ENCODE data around the gene LRMDA. TPM values are rescaled to one million over a fixed set of nuclear protein-coding genes. Genes with fewer than 3 reads are reported as not detected.

Gene LRMDA
- total RNA-seq, 6 donors from 2014 or later, result 12.8 to 185 (median 18.1) TPM

GRCh38 chr10:76082232-76082631 lies 650.8 kb downstream of the LRMDA start:
- H3K27me3 ChIP-seq, result no peaks in the 10 kb centered on the region
- no peak overlapping the region for H3K27ac ChIP-seq
- no peaks in the 10 kb centered on the region for H3K9me3 ChIP-seq
- H3K36me3 ChIP-seq, result no peaks in the 10 kb centered on the region
- ATAC-seq (ENCODE audit: low FRiP score in 2 of 2) (no peak), DNase-seq (no peak)
- TF ChIP-seq POLR2AphosphoS5 (IDR thresholded peaks at IDR 0.05) (no peak), CTCF (IDR thresholded peaks at IDR 0.05) (no peak), EP300 (IDR thresholded peaks at IDR 0.05) (no peak), POLR2A (IDR thresholded peaks at IDR 0.05) (no peak)
- no peak overlapping the region for H3K4me3 ChIP-seq
- peaks cover 0 to 9% (median 5%) of the 10 kb centered on the region in 4 donors for H3K4me1 ChIP-seq
- 83 to 87% methylated on average over 3 of the region's 3 CpGs for WGBS, 2 donors

GRCh38 chr10:76082956-76083355 lies 651.5 kb downstream of the LRMDA start:
- Histone ChIP-seq H3K36me3 (no peaks in the 10 kb centered on the region), H3K4me3 (no peak overlapping the region), H3K27me3 (no peaks in the 10 kb centered on the region), H3K4me1 (peaks cover 0 to 9% (median 7%) of the 10 kb centered on the region in 4 donors), H3K27ac (no peak overlapping the region), H3K9me3 (no peaks in the 10 kb centered on the region)
- WGBS, 2 donors, result 85 to 90% methylated on average over 1 of the region's 1 CpG
- ATAC-seq (ENCODE audit: low FRiP score in 2 of 2) (no peak), DNase-seq (no peak)
- TF ChIP-seq POLR2AphosphoS5 (IDR thresholded peaks at IDR 0.05) (no peak), EP300 (IDR thresholded peaks at IDR 0.05) (no peak)

- no peaks in the 10 kb centered on the region for H3K36me3 ChIP-seq
- H3K9me3 ChIP-seq, result no peaks in the 10 kb centered on the region
- TF ChIP-seq POLR2AphosphoS5 (IDR thresholded peaks at IDR 0.05), result no peak
- no peak for TF ChIP-seq POLR2A (IDR thresholded peaks at IDR 0.05)
- TF ChIP-seq EP300 (IDR thresholded peaks at IDR 0.05), result no peak
- no peak for TF ChIP-seq CTCF (IDR thresholded peaks at IDR 0.05)
- no peak overlapping the region for H3K4me3 ChIP-seq
- H3K4me1 ChIP-seq, result peaks cover 0 to 9% (median 7%) of the 10 kb centered on the region in 4 donors
- WGBS, 2 donors, result 95 to 99% methylated on average over 8 of the region's 8 CpGs
- ATAC-seq (ENCODE audit: low FRiP score in 2 of 2), result no peak
- no peak for DNase-seq
- H3K27me3 ChIP-seq, result no peaks in the 10 kb centered on the region
- no peak overlapping the region for H3K27ac ChIP-seq
Measured at GRCh38 chr10:76085002-76085816, 653.8 kb downstream of the LRMDA start.

- Histone ChIP-seq H3K27me3 (no peaks in the 10 kb centered on the region), H3K9me3 (no peaks in the 10 kb centered on the region), H3K27ac (no peak overlapping the region), H3K36me3 (no peaks in the 10 kb centered on the region), H3K4me3 (no peak overlapping the region), H3K4me1 (peaks cover 0 to 9% (median 7%) of the 10 kb centered on the region in 4 donors)
- DNase-seq (no peak), ATAC-seq (ENCODE audit: low FRiP score in 2 of 2) (no peak)
- WGBS, 2 donors, result 95 to 97% methylated on average over 4 of the region's 4 CpGs
- TF ChIP-seq CTCF (IDR thresholded peaks at IDR 0.05) (no peak), POLR2A (IDR thresholded peaks at IDR 0.05) (no peak), EP300 (IDR thresholded peaks at IDR 0.05) (no peak), POLR2AphosphoS5 (IDR thresholded peaks at IDR 0.05) (no peak)
Measured at GRCh38 chr10:76085817-76086167, 654.4 kb downstream of the LRMDA start.

GRCh38 chr10:76086170-76086760 lies 654.8 kb downstream of the LRMDA start:
- no peak overlapping the region for H3K4me3 ChIP-seq
- peaks cover 0 to 9% (median 7%) of the 10 kb centered on the region in 4 donors for H3K4me1 ChIP-seq
- H3K9me3 ChIP-seq, result no peaks in the 10 kb centered on the region
- H3K27ac ChIP-seq, result no peak overlapping the region
- TF ChIP-seq EP300 (IDR thresholded peaks at IDR 0.05) (no peak), CTCF (IDR thresholded peaks at IDR 0.05) (no peak), POLR2A (IDR thresholded peaks at IDR 0.05) (no peak), POLR2AphosphoS5 (IDR thresholded peaks at IDR 0.05) (no peak)
- H3K27me3 ChIP-seq, result no peaks in the 10 kb centered on the region
- H3K36me3 ChIP-seq, result no peaks in the 10 kb centered on the region
- WGBS, 2 donors, result 54 to 55% methylated on average over 6 of the region's 6 CpGs
- DNase-seq (no peak), ATAC-seq (ENCODE audit: low FRiP score in 2 of 2) (no peak)
